GM19324 (cell line): ENCODE data around the gene PCED1A.
A peak's percentile ranks its signal among the peaks of the same experiment; 100 is the strongest.
"Not testable (repeated sequence)": the region's sequence is repeated elsewhere in the genome, so short reads cannot be mapped to it uniquely, and the experiment has no call there.

ENCODE experiments used
- ATAC-seq: cut with Tn5 transposase; IDR thresholded peaks from one replicate; pipeline ENCODE4 v1.9.1; 2021; ENCODE audit warnings: mild to moderate bottlenecking, moderate library complexity; ENCODE audit not compliant: unreplicated experiment, low FRiP score

The PCED1A gene

GRCh38 chr20:2807929-2808328 is 32.5 kb downstream of the PCED1A start:
- ATAC-seq = not testable (repeated sequence)

GRCh38 chr20:2807019-2807418 is 33.4 kb downstream of the PCED1A start:
- no peak for ATAC-seq

- ATAC-seq = no peak
Observed at GRCh38 chr20:2806351-2806701, 34.1 kb downstream of the PCED1A start.

GRCh38 chr20:2805689-2806350 is 34.6 kb downstream of the PCED1A start:
- ATAC-seq = no peak

GRCh38 chr20:2804852-2805688 is 35.4 kb downstream of the PCED1A start:
- no peak for ATAC-seq

GRCh38 chr20:2804041-2804828 is 36.2 kb downstream of the PCED1A start:
- no peak for ATAC-seq

GRCh38 chr20:2801286-2801728 is 39.1 kb downstream of the PCED1A start:
- no peak for ATAC-seq

GRCh38 chr20:2800521-2801285 is 39.8 kb downstream of the PCED1A start, which contains the start of gene CPXM1:
Gene CPXM1 (minus strand): TSS chr20:2800627. CDS start chr20:2800572, 55 bp downstream.
- ATAC-seq = peak; percentile 42

- peak; percentile 21 for ATAC-seq
Observed at GRCh38 chr20:2799688-2800520, 40.6 kb downstream of the PCED1A start.

- ATAC-seq = no peak
Observed at GRCh38 chr20:2799271-2799670, 41.2 kb downstream of the PCED1A start.

- no peak for ATAC-seq
Observed at GRCh38 chr20:2798814-2799213, 41.6 kb downstream of the PCED1A start.

- no peak for ATAC-seq
Observed at GRCh38 chr20:2798095-2798805, 42.2 kb downstream of the PCED1A start.

GRCh38 chr20:2797136-2797983 is 43.1 kb downstream of the PCED1A start:
- ATAC-seq = no peak

- ATAC-seq = no peak
Observed at GRCh38 chr20:2796011-2796660, 44.3 kb downstream of the PCED1A start.

GRCh38 chr20:2795451-2795850 is 45.0 kb downstream of the PCED1A start:
- no peak for ATAC-seq

GRCh38 chr20:2794866-2795447 is 45.5 kb downstream of the PCED1A start:
- no peak for ATAC-seq

- no peak for ATAC-seq
Observed at GRCh38 chr20:2794202-2794748, 46.2 kb downstream of the PCED1A start.
